H1 (cell line): Measurements from ENCODE around the gene SLC9A5. TPM values are rescaled to one million over a fixed set of nuclear protein-coding genes. Genes with fewer than 3 reads are reported as not detected.

Experiments
- CHD7 ChIP-seq: fragments of 300-600 bp; sonication (generic); IDR thresholded peaks from 2 replicates; pipeline ENCODE4 v1.7.1; 2012; ENCODE audit warnings: low read length, moderate library complexity, mild to moderate bottlenecking, inconsistent platforms; ENCODE audit not compliant: insufficient replicate concordance
- GABPA ChIP-seq: IDR thresholded peaks from 2 replicates; pipeline ENCODE4 v1.6.1; 2011; ENCODE audit warnings: mild to moderate bottlenecking, low read length, moderate library complexity, borderline replicate concordance; ENCODE audit not compliant: insufficient read depth
- NRF1 ChIP-seq: IDR thresholded peaks from 2 replicates; pipeline ENCODE4 v1.6.1; 2011; ENCODE audit warnings: mild to moderate bottlenecking, low read depth, low read length, improper control_type of control experiment
- RNF2 ChIP-seq: fragments of 200-900, 300-1000 bp; sonication (generic); IDR thresholded peaks from 2 replicates; pipeline ENCODE4 v1.7.1; 2016; ENCODE audit warnings: borderline replicate concordance, low read depth, mild to moderate bottlenecking, antibody characterized with exemption, low read length; ENCODE audit not compliant: poor library complexity, severe bottlenecking; ENCODE audit errors: missing control alignments
- polyA plus RNA-seq, 7 experiments: library from polyadenylated mRNA; depleted of rRNA in 3 of 7; stranded (reverse) in 5 of 7; unstranded in 2 of 7; fragments of >200 nt in 5 of 7; fragments of 200-250 nt in 2 of 7; gene quantifications; 1 replicate in 5 of 7; 2 replicates in 1 of 7; 4 replicates in 1 of 7; pipeline versions ENCODE4 v1.2.1 to v1.2.3, GENCODE V29; 2011 to 2013; ENCODE audit warnings: missing spikeins in 2 of 7, mixed read lengths in 2 of 7
- total RNA-seq: library from RNA; stranded (reverse); fragmentation: NEBNext Ultra II Directional; extraction: Animal tissue kit (Norgen Biotek cat#: 25700); gene quantifications from 2 replicates; pipeline ENCODE4 v1.2.1, GENCODE V29; 2021

The SLC9A5 gene
- total and polyA plus RNA-seq, 2 of the 8 experiments (the other 6 are each of a cell fraction or from before 2014, with no cell fraction given): 7.9 to 8.6 TPM

GRCh38 chr16:67294171-67294757 is 45.5 kb downstream of the SLC9A5 start (continued):
- no peak for TF ChIP-seq CHD7
- no peak for TF ChIP-seq NRF1
- no peak for TF ChIP-seq GABPA
- no peak for TF ChIP-seq RNF2
